ENCODE data around the gene SAMD7.

SAMD7 gene

DNA sequence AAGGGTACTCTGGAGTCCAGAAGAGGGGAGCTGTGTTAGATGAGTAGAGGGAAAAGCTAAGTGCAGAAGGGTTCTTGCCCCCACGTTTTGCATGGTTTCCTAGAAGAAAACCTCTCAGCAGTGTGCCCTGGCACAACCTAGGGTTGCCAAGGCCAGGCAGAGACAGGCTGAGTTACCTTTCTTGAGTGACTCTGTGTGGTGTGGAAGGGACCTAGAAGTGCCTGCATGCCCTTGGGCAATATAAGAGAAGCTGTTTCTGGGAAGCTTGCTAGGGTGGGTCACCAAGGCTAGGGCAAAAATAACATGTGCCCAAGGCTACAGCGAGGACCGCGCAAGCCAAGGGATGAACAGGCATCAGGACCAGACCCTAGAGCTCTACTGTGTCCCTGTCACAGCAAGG is 3.4 kb upstream of the SAMD7 start:
- no peak for DNase-seq (ENCODE audit: low read depth in 2 of 2)

- DNase-seq (ENCODE audit: low read depth in 2 of 2): no peak
Measured at GRCh38 chr3:169913323-169913722, 2.0 kb downstream of the SAMD7 start.

DNA sequence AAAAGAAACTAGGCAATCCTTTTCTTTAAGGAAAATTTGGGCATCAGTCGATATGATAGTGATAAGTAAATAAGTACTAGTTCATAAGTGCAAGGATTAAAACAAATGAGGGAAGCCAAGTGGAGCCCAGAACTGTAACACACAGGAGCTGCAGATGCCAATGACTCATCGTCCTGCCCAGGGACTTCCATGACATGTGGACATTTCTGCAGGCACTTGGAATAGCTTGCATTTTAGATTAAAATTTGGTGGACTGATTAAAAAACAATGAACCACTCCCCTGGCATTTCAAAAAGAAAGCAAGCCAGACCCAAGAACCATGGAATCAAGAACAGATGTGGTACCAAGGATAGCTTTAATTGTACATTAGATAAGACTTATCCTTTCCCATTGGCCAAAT is 2.9 kb downstream of the SAMD7 start:
- no peak for DNase-seq (ENCODE audit: low read depth in 2 of 2)

- DNase-seq (ENCODE audit: low read depth in 2 of 2): no peak
Measured at GRCh38 chr3:169923189-169923588, 11.8 kb downstream of the SAMD7 start.

GRCh38 chr3:169923831-169924230 is 12.5 kb downstream of the SAMD7 start:
- no peak for DNase-seq (ENCODE audit: low read depth in 2 of 2)

- no peak for DNase-seq (ENCODE audit: low read depth in 2 of 2)
Measured at GRCh38 chr3:169929830-169930519, 18.6 kb downstream of the SAMD7 start.

GRCh38 chr3:169930843-169931242 is 19.5 kb downstream of the SAMD7 start:
- no peak for DNase-seq (ENCODE audit: low read depth in 2 of 2)

- no peak for DNase-seq (ENCODE audit: low read depth in 2 of 2)
Measured at GRCh38 chr3:169931747-169932520, 20.6 kb downstream of the SAMD7 start.

DNA sequence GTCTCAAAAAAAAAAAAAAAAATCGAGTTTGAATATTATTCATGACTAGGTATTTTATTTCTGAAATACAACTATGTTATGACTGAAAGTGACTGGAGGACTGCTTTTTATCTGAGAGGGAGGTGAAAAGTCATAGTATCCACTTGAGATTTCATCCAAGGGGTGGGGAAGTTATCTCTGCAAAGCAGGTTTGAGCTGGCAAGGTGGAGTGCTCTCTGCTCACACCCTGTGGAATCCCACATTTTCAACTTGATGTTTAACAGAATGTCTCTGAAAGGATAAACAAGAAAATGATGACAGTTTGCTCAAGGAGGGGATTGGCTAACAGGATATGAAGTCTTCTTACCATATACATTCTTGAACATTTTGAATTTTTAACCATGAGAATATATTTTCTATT is 27.9 kb downstream of the SAMD7 start:
- DNase-seq (ENCODE audit: low read depth in 2 of 2): no peak

DNA sequence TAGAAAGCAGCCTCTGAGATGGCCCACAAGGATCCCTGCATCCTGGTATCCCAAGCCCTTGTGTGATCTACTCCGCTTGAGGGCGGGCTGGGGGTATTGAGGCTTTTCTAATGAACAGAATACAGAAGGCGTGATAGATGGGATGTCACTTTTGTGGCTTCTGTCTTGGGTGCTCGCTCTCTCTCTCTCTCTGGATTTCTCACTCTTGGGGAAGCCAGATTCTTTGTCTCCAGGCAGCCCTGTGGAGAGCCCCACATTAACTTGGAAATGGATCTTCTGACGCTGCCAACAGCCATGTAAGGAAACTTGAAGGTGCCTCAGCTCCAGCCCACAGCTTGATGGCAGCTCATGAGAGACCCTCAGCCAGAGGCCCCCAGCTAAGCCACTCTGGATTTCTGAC is 28.4 kb downstream of the SAMD7 start:
- DNase-seq (ENCODE audit: low read depth in 2 of 2): no peak

DNA sequence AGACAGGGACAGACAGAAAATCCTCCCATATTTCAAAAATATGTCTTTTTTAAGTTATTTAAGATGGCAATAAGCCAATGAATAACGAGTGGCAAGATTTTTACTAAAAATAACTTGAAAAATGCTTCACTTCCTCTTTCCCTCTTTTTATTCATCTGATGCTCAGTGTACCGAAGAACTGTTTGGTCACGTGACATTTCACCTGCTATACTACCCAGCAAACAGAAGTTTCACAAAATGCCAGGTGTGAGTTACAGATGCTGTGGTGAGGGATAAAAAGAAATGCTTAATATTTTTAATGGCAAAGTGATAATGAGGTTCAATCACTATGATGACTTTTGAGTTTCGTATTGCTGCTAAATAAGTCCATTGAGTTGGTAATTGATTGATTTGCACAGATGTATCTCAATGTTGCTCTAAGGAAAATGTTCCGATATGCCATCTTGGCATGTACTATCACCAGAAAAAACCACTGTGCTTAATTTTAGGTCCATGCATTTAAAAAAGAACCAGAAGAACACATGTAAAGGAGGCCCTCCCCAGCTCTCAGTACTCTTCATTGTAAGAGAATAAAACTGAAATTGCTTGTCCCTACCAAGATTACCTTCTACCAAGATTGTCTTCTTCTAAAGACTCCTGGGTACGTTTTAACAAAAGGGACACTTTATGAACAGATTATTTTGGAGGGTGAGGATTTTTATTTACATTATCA is 29.3 kb downstream of the SAMD7 start:
- DNase-seq (ENCODE audit: low read depth in 2 of 2): no peak

- no peak for DNase-seq (ENCODE audit: low read depth in 2 of 2)
Measured at GRCh38 chr3:169945313-169945712, 33.9 kb downstream of the SAMD7 start.

DNA sequence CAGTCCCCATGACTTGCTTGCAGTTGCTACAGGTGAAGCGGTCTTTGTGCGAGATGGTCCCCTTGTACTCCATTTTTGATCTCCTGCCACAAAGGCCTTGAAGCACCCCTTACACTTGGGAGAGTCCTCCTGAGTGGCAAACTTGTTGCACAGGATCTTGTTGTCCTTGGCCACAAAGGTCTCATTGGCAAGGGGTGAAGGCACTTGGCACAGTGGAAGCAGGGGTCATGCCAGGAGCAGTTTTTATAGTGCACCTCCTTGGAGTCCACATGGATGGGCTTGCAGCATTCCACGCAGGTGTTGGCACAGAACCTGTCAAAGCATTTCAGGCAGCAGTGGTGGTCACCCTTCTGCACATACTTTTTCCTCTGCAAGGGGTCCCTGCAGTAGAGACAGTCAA is 35.0 kb downstream of the SAMD7 start:
- DNase-seq (ENCODE audit: low read depth in 2 of 2): no peak

DNA sequence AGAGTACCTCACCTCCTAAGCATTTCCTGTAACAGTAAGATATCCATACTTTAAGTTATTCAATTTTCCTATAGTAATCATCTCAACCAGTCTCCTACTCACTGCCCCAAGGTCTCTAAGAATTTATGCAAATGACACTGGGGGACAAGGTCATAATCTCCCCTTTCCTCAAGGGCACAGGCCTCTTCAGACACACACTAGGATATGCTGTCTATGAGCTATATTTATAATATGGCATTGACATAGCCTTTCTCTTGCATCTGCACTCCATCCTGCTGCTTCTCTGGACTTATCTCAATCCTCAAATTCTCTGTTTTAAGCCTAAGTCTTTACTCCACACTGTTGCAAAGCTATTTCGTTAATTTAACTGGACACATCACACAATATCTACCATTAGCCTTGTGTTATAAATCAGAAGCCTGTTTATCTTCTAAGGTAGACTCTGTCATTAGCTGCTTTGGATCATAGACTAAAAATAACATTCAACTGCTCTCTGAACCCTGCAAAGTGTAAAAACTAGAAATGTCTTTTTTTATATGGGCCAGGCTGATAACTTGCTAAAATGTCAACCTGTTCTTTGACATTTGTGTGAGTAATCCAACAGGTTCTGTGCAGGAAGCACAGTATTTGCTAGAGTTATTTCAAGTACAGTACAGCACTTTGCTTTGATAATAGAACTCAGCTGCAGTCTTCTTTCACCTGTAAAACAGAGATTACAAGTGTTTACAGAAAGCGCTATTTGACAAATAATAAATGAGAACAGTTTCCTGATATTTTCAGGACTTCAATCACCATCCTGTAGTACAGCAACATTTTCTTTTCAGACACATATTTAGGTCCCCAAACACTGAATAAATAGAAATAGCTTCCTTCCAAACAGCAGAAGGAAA is 37.4 kb downstream of the SAMD7 start:
- DNase-seq (ENCODE audit: low read depth in 2 of 2): no peak

DNA sequence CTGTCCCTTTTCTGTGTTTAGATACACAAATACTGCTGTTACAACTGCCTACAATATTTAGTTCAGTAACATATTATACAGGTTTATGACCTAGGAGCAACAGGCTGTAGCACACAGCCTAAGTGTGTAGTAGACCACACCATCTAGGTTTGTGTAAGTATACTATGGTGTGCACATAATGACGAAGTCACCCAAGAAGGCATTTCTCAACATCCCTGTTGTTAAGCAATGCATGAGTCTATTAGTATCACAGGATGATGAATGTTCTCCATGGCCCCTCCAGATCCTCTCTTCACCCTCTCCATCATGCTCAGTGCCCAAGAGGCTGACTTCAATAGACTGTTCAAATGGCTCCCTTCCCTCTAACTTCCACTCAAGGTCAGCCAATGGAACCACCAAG is 40.7 kb downstream of the SAMD7 start:
- DNase-seq (ENCODE audit: low read depth in 2 of 2): no peak

DNA sequence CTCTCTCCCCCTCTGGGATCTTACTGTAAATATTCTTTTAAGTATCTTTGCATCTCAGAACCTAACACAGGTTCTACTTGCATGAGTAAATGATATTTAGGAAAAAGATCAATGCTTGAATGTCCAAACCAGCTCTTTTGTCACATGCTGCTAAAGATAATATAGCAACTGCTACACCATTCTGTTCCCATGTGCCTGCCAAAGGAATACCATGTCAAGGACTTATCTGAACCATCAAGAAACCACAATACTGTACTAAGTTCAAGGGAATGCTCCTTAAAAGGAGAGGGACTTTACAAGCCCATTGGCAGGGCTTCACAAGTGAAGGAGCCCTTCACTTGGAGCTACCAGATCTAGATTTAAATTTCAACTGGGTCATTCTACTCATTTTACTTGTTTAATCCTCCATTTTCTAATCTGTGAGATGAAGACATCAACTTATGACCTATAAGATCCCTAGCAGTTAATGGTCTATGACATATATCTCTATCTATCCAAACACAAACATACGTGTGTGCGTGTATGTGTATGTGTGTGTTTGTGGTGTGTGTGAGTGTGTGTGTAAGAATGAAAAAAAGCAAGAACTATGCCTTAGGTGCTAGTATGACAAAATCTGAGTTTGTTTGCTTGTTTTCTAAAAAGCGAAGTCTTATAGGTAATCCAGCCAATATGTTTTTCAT is 42.2 kb downstream of the SAMD7 start:
- no peak for DNase-seq (ENCODE audit: low read depth in 2 of 2)

DNA sequence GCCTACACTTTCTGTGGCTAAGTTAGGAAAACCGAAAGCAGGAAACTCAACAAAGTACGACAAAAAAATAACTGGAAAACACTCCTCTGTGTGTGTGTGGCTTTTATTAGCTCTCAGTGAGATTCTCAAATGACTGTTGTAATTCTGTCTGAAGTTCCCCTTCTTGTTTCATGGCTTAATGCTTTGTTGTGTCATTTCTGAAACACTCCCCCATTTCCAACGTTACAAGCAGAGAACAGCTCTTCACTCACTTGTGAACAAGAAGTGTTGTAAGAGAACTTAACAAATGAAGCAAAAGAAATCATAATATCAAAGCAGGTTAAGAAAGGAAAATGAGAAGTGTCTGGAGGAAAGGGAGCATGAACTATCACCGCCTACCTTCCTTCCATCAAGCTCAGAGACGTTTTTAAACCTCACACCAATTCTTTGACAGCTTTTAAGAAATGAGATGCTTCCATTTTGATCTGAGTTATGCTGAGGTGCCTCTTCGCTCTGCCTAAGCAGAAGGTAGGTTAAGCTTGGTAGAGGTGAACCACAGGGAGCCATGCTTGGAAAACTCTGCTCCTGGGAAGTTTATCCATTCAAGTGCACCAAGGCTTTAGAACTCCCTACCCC is 42.9 kb downstream of the SAMD7 start:
- DNase-seq (ENCODE audit: low read depth in 2 of 2): no peak

- no peak for DNase-seq (ENCODE audit: low read depth in 2 of 2)
Measured at GRCh38 chr3:169955406-169955805, 44.0 kb downstream of the SAMD7 start.

DNA sequence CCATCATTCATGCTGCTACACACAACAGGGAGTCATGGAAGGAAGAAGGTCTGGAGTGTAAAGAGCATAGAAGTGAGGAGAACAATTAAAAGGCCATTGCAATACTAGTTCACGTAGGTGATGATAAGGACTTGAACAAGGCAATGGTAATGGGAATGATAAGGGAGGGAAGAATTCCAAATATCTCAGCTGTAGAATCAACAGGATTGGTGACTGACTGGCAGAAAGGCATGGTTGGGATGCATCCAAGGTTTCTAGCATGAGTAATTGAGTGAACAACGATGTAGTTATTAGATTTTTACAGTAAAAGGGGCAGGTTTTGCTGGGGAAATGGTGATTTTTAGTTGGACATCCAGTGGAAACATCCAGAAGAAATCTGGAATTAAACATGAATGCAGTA is 52.8 kb downstream of the SAMD7 start:
- no peak for DNase-seq (ENCODE audit: low read depth in 2 of 2)

DNA sequence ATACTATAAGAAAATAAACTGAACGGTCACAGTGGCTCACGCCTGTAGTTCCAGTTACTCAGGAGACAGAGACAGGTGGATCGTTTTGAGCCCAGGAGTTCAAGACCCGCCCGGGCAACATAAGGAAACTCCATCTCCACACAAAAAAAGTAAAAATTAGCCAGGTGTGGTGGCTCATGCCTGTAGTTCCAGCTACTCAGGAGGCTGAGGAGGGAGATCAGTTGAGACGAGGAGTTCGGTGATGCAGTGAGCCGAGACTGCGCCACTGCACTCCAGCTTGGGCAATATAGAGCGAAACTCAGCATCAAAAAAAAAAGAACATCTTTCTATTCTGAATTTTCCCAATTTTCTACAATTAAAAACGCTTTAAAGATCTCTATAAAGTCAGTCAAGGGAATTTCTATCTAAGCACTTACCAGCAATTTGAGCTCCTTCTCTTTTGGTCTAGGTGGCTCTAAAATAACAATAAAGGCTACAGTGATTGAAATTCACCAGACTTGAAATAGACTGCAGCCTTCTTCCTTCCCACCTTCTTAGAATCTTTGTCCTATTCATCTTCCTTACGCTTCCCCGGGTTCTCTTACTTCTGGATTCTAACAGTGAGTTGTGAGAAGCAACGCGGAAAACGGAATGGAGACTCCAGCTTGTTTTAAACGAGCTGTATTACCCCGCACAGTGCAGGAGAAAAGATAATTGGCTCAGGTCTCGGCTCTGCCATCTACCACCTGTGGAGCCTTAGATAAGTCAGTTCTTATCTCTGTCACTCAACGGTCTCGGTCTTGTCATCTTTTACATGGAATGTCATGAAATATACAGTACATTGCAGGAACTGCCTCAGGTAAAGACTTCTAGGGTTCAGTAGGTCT is 54.4 kb downstream of the SAMD7 start:
- DNase-seq (ENCODE audit: low read depth in 2 of 2): no peak
